HuH-7.5 (cell line): Measurements from ENCODE around the gene PCDHA2.
"Not testable (repeated sequence)": the region's sequence is repeated elsewhere in the genome, so short reads cannot be mapped to it uniquely, and the experiment has no call there.

Source experiments
- DNase-seq: peaks from one replicate; pipeline ENCODE4 v3.0.0; 2011; ENCODE audit warnings: low spot score

Gene PCDHA2

DNA sequence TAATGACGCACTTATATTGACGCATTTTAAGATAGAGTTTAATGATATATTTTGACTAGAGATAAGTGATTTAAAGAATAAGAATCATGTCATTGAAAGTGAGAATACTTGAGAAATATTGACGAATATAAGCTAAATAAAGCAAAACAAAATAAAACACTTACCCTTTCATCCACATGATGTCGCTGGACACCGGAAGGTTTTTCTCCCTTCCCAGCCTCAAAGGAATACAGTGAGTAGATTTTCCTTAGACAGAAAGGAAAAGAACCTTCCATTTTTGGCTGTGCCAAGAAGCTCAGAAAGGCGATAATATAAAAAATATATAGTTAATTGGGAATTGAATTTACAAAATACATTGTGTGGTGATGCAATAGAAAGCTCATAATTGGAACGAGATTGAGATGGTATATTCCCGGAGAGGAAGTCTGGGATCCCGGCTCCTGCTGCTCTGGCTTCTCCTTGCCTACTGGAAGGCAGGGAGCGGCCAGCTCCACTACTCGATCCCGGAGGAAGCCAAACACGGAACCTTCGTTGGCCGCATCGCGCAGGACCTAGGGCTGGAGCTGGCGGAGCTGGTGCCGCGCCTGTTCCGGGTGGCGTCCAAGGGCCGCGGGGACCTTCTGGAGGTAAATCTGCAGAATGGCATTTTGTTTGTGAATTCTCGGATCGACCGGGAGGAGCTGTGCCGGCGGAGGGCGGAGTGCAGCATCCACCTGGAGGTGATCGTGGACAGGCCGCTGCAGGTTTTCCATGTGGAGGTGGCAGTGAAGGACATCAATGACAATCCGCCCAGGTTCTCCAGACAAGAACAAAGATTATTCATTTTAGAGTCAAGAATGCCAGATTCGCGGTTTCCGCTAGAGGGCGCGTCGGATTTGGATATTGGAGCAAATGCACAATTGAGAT lies 27.0 kb downstream of the PCDHA2 start, which contains the start of gene PCDHA5:
Gene PCDHA5 (plus strand): TSS at position 239 of the 906 bp plus-strand sequence.
- DNase-seq: peak; percentile 46

DNA sequence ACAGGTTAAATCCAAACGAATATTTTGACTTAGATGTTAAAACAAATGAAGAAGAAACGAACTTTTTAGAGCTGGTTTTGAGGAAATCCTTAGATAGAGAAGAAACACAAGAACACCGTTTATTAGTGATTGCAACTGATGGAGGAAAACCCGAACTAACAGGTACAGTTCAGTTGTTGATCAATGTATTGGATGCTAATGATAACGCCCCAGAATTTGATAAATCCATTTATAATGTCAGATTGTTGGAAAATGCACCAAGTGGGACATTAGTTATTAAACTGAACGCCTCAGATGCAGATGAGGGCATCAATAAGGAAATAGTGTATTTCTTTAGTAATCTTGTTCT lies 27.6 kb downstream of the PCDHA2 start:
- DNase-seq: no peak

GRCh38 chr5:140822969-140823368 lies 28.3 kb downstream of the PCDHA2 start:
- not testable (repeated sequence) for DNase-seq

- DNase-seq: no peak
These were observed 28.8 kb downstream of the PCDHA2 start for GRCh38 chr5:140823475-140823874.

- DNase-seq: no peak
These were observed 33.2 kb downstream of the PCDHA2 start, which contains the start of gene PCDHA6 for GRCh38 chr5:140827704-140828361. Gene PCDHA6, plus strand, starts transcription at chr5:140827960. Its CDS starts 132 bp downstream, at chr5:140828092.

GRCh38 chr5:140828362-140828737 lies 33.7 kb downstream of the PCDHA2 start:
- no peak for DNase-seq

- not testable (repeated sequence) for DNase-seq
These were observed 35.2 kb downstream of the PCDHA2 start for GRCh38 chr5:140829511-140830501.

GRCh38 chr5:140833993-140834392 lies 39.3 kb downstream of the PCDHA2 start, which contains the start of gene PCDHA7:
Gene PCDHA7, plus strand, starts transcription at chr5:140834269. Its CDS starts 115 bp downstream, at chr5:140834384.
- DNase-seq: no peak

DNA sequence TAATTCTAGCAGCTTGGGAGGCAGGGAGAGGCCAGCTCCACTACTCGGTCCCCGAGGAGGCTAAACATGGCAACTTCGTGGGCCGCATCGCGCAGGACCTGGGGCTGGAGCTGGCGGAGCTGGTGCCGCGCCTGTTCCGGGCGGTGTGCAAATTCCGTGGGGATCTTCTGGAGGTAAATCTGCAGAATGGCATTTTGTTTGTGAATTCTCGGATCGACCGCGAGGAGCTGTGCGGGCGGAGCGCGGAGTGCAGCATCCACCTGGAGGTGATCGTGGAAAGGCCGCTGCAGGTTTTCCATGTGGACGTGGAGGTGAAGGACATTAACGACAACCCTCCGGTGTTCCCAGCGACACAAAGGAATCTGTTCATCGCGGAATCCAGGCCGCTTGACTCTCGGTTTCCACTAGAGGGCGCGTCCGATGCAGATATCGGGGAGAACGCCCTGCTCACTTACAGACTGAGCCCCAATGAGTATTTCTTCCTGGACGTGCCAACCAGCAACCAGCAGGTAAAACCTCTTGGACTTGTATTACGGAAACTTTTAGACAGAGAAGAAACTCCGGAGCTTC lies 39.9 kb downstream of the PCDHA2 start:
- DNase-seq: not testable (repeated sequence)

DNA sequence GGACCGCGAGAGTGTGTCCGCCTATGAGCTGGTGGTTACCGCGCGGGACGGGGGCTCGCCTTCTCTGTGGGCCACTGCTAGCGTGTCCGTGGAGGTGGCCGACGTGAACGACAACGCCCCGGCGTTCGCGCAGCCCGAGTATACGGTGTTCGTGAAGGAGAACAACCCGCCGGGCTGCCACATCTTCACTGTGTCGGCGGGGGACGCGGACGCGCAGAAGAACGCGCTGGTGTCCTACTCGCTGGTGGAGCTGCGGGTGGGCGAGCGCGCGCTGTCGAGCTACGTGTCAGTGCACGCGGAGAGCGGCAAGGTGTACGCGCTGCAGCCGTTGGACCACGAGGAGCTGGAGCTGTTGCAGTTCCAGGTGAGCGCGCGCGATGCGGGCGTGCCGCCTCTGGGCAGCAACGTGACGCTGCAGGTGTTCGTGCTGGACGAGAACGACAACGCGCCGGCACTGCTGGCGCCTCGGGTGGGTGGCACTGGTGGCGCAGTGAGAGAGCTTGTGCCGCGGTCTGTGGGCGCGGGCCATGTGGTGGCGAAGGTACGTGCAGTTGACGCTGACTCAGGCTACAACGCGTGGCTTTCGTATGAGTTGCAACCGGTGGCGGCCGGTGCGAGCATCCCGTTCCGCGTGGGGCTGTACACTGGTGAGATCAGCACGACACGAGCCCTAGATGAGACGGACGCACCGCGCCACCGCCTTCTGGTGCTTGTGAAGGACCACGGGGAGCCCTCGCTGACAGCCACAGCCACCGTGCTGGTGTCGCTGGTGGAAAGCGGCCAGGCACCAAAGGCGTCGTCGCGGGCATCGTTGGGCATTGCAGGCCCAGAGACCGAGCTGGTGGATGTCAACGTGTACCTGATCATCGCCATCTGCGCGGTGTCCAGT lies 41.2 kb downstream of the PCDHA2 start:
- DNase-seq: no peak

GRCh38 chr5:140840978-140841962 lies 46.6 kb downstream of the PCDHA2 start, which contains the start of gene PCDHA8:
Gene PCDHA8, plus strand, starts transcription at chr5:140841187. Its CDS starts 135 bp downstream, at chr5:140841322.
- DNase-seq: peak; percentile 81

- DNase-seq: no peak
These were observed 48.4 kb downstream of the PCDHA2 start for GRCh38 chr5:140842798-140843733.
